T-helper 2 cell treated with Interferon-gamma antibody and Interleukin-4, amounts not matched to agents 5 μg/mL and 100 μg/mL, for 36 hours (primary cell): ENCODE data around the gene C1GALT1C1.
A peak's percentile ranks its signal among the peaks of the same experiment; 100 is the strongest.
"Not testable (repeated sequence)": the region's sequence is repeated elsewhere in the genome, so short reads cannot be mapped to it uniquely, and the experiment has no call there.

Source experiments
- DNase-seq: peaks from one replicate; pipeline ENCODE4 v3.0.0; 2021; ENCODE audit warnings: low spot score
- H3K27ac Mint-ChIP-seq: one replicate; pipeline ENCODE4 v1.8.0; 2021; ENCODE audit warnings: mild to moderate bottlenecking, mixed read lengths
- H3K27me3 Mint-ChIP-seq: one replicate; pipeline ENCODE4 v1.8.0; 2021; ENCODE audit warnings: low read depth, mixed read lengths
- H3K36me3 Mint-ChIP-seq: one replicate; pipeline ENCODE4 v1.8.0; 2021; ENCODE audit warnings: low read depth, mixed read lengths
- H3K4me1 Mint-ChIP-seq: one replicate; pipeline ENCODE4 v1.8.0; 2021; ENCODE audit warnings: low read depth, mixed read lengths
- H3K4me3 Mint-ChIP-seq: one replicate; pipeline ENCODE4 v1.8.0; 2022; ENCODE audit warnings: mild to moderate bottlenecking, moderate library complexity, mixed read lengths
- H3K9me3 Mint-ChIP-seq: one replicate; pipeline ENCODE4 v1.8.0; 2021; ENCODE audit warnings: mixed read lengths

The C1GALT1C1 gene

GRCh38 chrX:120629667-120630537 is at the start of gene C1GALT1C1:
C1GALT1C1 (minus strand) TSS chrX:120630054; CDS start chrX:120627166, 2,888 bp downstream.
- Mint-ChIP-seq H3K9me3 (no peaks in the 10 kb centered on the region), H3K4me3 (peak within 1 kb of the TSS; percentile 95), H3K4me1 (peaks cover 10% of the 10 kb centered on the region), H3K27ac (peak within 1 kb of the TSS; percentile 99), H3K36me3 (peaks cover 15% of the 10 kb centered on the region), H3K27me3 (no peaks in the 10 kb centered on the region)
- peak; percentile 91 for DNase-seq

- Mint-ChIP-seq H3K4me1 (peaks cover 9% of the 10 kb centered on the region), H3K4me3 (no peak overlapping the region), H3K27ac (no peak overlapping the region), H3K36me3 (no peaks in the 10 kb centered on the region), H3K27me3 (no peaks in the 10 kb centered on the region), H3K9me3 (peaks cover 10% of the 10 kb centered on the region)
- peak; percentile 4 for DNase-seq
Observed at GRCh38 chrX:120677004-120677652, 47.3 kb upstream of the C1GALT1C1 start.

- Mint-ChIP-seq H3K9me3 (peaks cover 14% of the 10 kb centered on the region), H3K27me3 (no peaks in the 10 kb centered on the region), H3K4me1 (peaks cover 3% of the 10 kb centered on the region), H3K27ac (no peak overlapping the region), H3K36me3 (no peaks in the 10 kb centered on the region), H3K4me3 (no peak overlapping the region)
- DNase-seq = no peak
Observed at GRCh38 chrX:120672841-120673530, 43.1 kb upstream of the C1GALT1C1 start.

- no peak for DNase-seq
- Mint-ChIP-seq H3K36me3 (no peaks in the 10 kb centered on the region), H3K27me3 (no peaks in the 10 kb centered on the region), H3K4me3 (no peak overlapping the region), H3K9me3 (peaks cover 14% of the 10 kb centered on the region), H3K4me1 (peaks cover 3% of the 10 kb centered on the region), H3K27ac (no peak overlapping the region)
Observed at GRCh38 chrX:120672389-120672788, 42.5 kb upstream of the C1GALT1C1 start.

- Mint-ChIP-seq H3K36me3 (no peaks in the 10 kb centered on the region), H3K27ac (no peak overlapping the region), H3K27me3 (no peaks in the 10 kb centered on the region), H3K9me3 (peaks cover 10% of the 10 kb centered on the region), H3K4me1 (peaks cover 3% of the 10 kb centered on the region), H3K4me3 (no peak overlapping the region)
- no peak for DNase-seq
Observed at GRCh38 chrX:120671963-120672362, 42.1 kb upstream of the C1GALT1C1 start.

- H3K4me1 Mint-ChIP-seq = peaks cover 3% of the 10 kb centered on the region
- no peak overlapping the region for H3K4me3 Mint-ChIP-seq
- peaks cover 3% of the 10 kb centered on the region for H3K9me3 Mint-ChIP-seq
- H3K27ac Mint-ChIP-seq = no peak overlapping the region
- DNase-seq = no peak
- no peaks in the 10 kb centered on the region for H3K27me3 Mint-ChIP-seq
- no peaks in the 10 kb centered on the region for H3K36me3 Mint-ChIP-seq
Observed at GRCh38 chrX:120668357-120668756, 38.5 kb upstream of the C1GALT1C1 start.

GRCh38 chrX:120664535-120664934 is 34.7 kb upstream of the C1GALT1C1 start:
- not testable (repeated sequence) for H3K36me3 Mint-ChIP-seq, H3K9me3 Mint-ChIP-seq, H3K27ac Mint-ChIP-seq, H3K27me3 Mint-ChIP-seq, H3K4me1 Mint-ChIP-seq, H3K4me3 Mint-ChIP-seq, DNase-seq

GRCh38 chrX:120664081-120664480 is 34.2 kb upstream of the C1GALT1C1 start:
- H3K4me1 Mint-ChIP-seq = no peaks in the 10 kb centered on the region
- DNase-seq = no peak
- no peaks in the 10 kb centered on the region for H3K27me3 Mint-ChIP-seq
- no peak overlapping the region for H3K27ac Mint-ChIP-seq
- H3K4me3 Mint-ChIP-seq = no peak overlapping the region
- no peaks in the 10 kb centered on the region for H3K9me3 Mint-ChIP-seq
- no peaks in the 10 kb centered on the region for H3K36me3 Mint-ChIP-seq

GRCh38 chrX:120662662-120663061 is 32.8 kb upstream of the C1GALT1C1 start:
- DNase-seq = no peak
- H3K36me3 Mint-ChIP-seq = no peaks in the 10 kb centered on the region
- H3K9me3 Mint-ChIP-seq = no peaks in the 10 kb centered on the region
- no peaks in the 10 kb centered on the region for H3K27me3 Mint-ChIP-seq
- no peak overlapping the region for H3K27ac Mint-ChIP-seq
- no peak overlapping the region for H3K4me3 Mint-ChIP-seq
- H3K4me1 Mint-ChIP-seq = no peaks in the 10 kb centered on the region

- no peak overlapping the region for H3K4me3 Mint-ChIP-seq
- H3K9me3 Mint-ChIP-seq = no peaks in the 10 kb centered on the region
- H3K27me3 Mint-ChIP-seq = no peaks in the 10 kb centered on the region
- H3K36me3 Mint-ChIP-seq = no peaks in the 10 kb centered on the region
- H3K4me1 Mint-ChIP-seq = no peaks in the 10 kb centered on the region
- H3K27ac Mint-ChIP-seq = no peak overlapping the region
- no peak for DNase-seq
Observed at GRCh38 chrX:120660637-120661036, 30.8 kb upstream of the C1GALT1C1 start.

- Mint-ChIP-seq H3K4me3 (no peak overlapping the region), H3K9me3 (no peaks in the 10 kb centered on the region), H3K36me3 (no peaks in the 10 kb centered on the region), H3K27me3 (no peaks in the 10 kb centered on the region), H3K4me1 (peaks cover 8% of the 10 kb centered on the region), H3K27ac (no peak overlapping the region)
- DNase-seq = no peak
Observed at GRCh38 chrX:120653000-120653399, 23.1 kb upstream of the C1GALT1C1 start.

GRCh38 chrX:120652256-120652655 is 22.4 kb upstream of the C1GALT1C1 start:
- not testable (repeated sequence) for H3K36me3 Mint-ChIP-seq, H3K9me3 Mint-ChIP-seq, H3K27me3 Mint-ChIP-seq, H3K4me3 Mint-ChIP-seq, DNase-seq, H3K27ac Mint-ChIP-seq, H3K4me1 Mint-ChIP-seq

GRCh38 chrX:120647127-120647526 is 17.3 kb upstream of the C1GALT1C1 start:
- H3K4me1 Mint-ChIP-seq = peaks cover 8% of the 10 kb centered on the region
- H3K27ac Mint-ChIP-seq = no peak overlapping the region
- no peak for DNase-seq
- no peaks in the 10 kb centered on the region for H3K27me3 Mint-ChIP-seq
- H3K36me3 Mint-ChIP-seq = no peaks in the 10 kb centered on the region
- H3K4me3 Mint-ChIP-seq = no peak overlapping the region
- no peaks in the 10 kb centered on the region for H3K9me3 Mint-ChIP-seq

GRCh38 chrX:120642871-120643270 is 13.0 kb upstream of the C1GALT1C1 start:
- Mint-ChIP-seq H3K4me1 (no peaks in the 10 kb centered on the region), H3K9me3 (no peaks in the 10 kb centered on the region), H3K27ac (no peak overlapping the region), H3K36me3 (no peaks in the 10 kb centered on the region), H3K27me3 (no peaks in the 10 kb centered on the region), H3K4me3 (no peak overlapping the region)
- DNase-seq = no peak
